Measurements from ENCODE around the gene NIPSNAP3A.
"Not testable (repeated sequence)": the region's sequence is repeated elsewhere in the genome, so short reads cannot be mapped to it uniquely, and the experiment has no call there.

Gene NIPSNAP3A

GRCh38 chr9:104747565-104748358 is at the start of gene NIPSNAP3A:
Gene NIPSNAP3A (plus strand): TSS chr9:104747683. CDS start chr9:104747793, 110 bp downstream.
- peak; percentile 84 for DNase-seq

- DNase-seq, result no peak
These were observed 47.2 kb upstream of the NIPSNAP3A start for GRCh38 chr9:104700306-104700705.

- not testable (repeated sequence) for DNase-seq
These were observed 38.7 kb upstream of the NIPSNAP3A start for GRCh38 chr9:104708737-104709136.

- no peak for DNase-seq
These were observed 35.9 kb upstream of the NIPSNAP3A start for GRCh38 chr9:104711604-104712003.

- no peak for DNase-seq
These were observed 22.5 kb upstream of the NIPSNAP3A start for GRCh38 chr9:104725014-104725413.

GRCh38 chr9:104738452-104738851 is 9.0 kb upstream of the NIPSNAP3A start:
- DNase-seq, result no peak

- no peak for DNase-seq
These were observed 6.9 kb upstream of the NIPSNAP3A start for GRCh38 chr9:104740621-104741020.

- DNase-seq, result peak; percentile 46
These were observed 4.0 kb upstream of the NIPSNAP3A start for GRCh38 chr9:104743376-104743985.

GRCh38 chr9:104745852-104746251 is 1.6 kb upstream of the NIPSNAP3A start:
- DNase-seq, result peak; percentile 7

GRCh38 chr9:104746285-104746684 is 1.2 kb upstream of the NIPSNAP3A start:
- DNase-seq, result no peak

- DNase-seq, result no peak
These were observed 685 bp upstream of the NIPSNAP3A start for GRCh38 chr9:104746798-104747197.

- DNase-seq, result no peak
These were observed 278 bp upstream of the NIPSNAP3A start for GRCh38 chr9:104747245-104747564.

- no peak for DNase-seq
These were observed 1.0 kb downstream of the NIPSNAP3A start for GRCh38 chr9:104748359-104749031.

GRCh38 chr9:104750185-104750767 is 2.8 kb downstream of the NIPSNAP3A start:
- no peak for DNase-seq

- no peak for DNase-seq
These were observed 11.5 kb downstream of the NIPSNAP3A start for GRCh38 chr9:104758974-104759373.

GRCh38 chr9:104765138-104765537 is 17.7 kb downstream of the NIPSNAP3A start:
- DNase-seq, result no peak

- DNase-seq, result no peak
These were observed 18.5 kb downstream of the NIPSNAP3A start for GRCh38 chr9:104766025-104766424.

GRCh38 chr9:104767507-104767906 is 20.0 kb downstream of the NIPSNAP3A start:
- DNase-seq, result no peak

GRCh38 chr9:104769029-104769428 is 21.5 kb downstream of the NIPSNAP3A start:
- not testable (repeated sequence) for DNase-seq

GRCh38 chr9:104769655-104770054 is 22.2 kb downstream of the NIPSNAP3A start:
- no peak for DNase-seq

GRCh38 chr9:104772714-104773510 is 25.4 kb downstream of the NIPSNAP3A start:
- DNase-seq, result peak; percentile 49

- DNase-seq, result no peak
These were observed 26.6 kb downstream of the NIPSNAP3A start for GRCh38 chr9:104774132-104774531.
